K562 (cell line): Measurements from ENCODE around the gene ZNF41. TPM values are rescaled to one million over a fixed set of nuclear protein-coding genes. Genes with fewer than 3 reads are reported as not detected.

Experiments
- CBFA2T3 ChIP-seq: fragments of 450-650 bp; IDR thresholded peaks from 2 replicates; pipeline ENCODE4 v1.6.1; 2017
- HNRNPLL ChIP-seq: fragments of 200-400 bp; formaldehyde crosslinking; IDR thresholded peaks from 2 replicates; pipeline ENCODE4 v1.6.1; 2017; ENCODE audit warnings: low read length, low read depth, mild to moderate bottlenecking; ENCODE audit not compliant: poor library complexity, severe bottlenecking
- PHF8 ChIP-seq: fragments of 200-600 bp; sonication (generic); IDR thresholded peaks from 2 replicates; pipeline ENCODE4 v1.6.1; 2012; ENCODE audit warnings: mixed run types, mild to moderate bottlenecking, inconsistent platforms, low read length, moderate library complexity, borderline replicate concordance
- SIN3A ChIP-seq, 2 experiments: fragments of 150-350 bp in 1 of 2; IDR thresholded peaks; 2 replicates each; pipeline ENCODE4 v1.6.1; 2011 to 2016; ENCODE audit warnings: borderline replicate concordance in 2 of 2, low read depth in 2 of 2, low read length in 2 of 2, mild to moderate bottlenecking in 2 of 2, moderate library complexity in 2 of 2; ENCODE audit not compliant: control insufficient read depth in 1 of 2
- ZBTB40 ChIP-seq, 2 experiments: fragments of 450-650 bp in 1 of 2; sonication (generic) in 1 of 2; formaldehyde crosslinking in 1 of 2; IDR thresholded peaks; 2 replicates each; pipeline versions ENCODE4 v1.7.1 to v1.9.0; 2016 to 2022; ENCODE audit warnings: inconsistent platforms in 1 of 2, mild to moderate bottlenecking in 1 of 2, missing genetic modification reagents in 1 of 2
- ZNF699 ChIP-seq: fragments of 250-450 bp; sonication (Bioruptor Pico); IDR thresholded peaks from 2 replicates; pipeline ENCODE4 v1.8.0; 2021; ENCODE audit warnings: mild to moderate bottlenecking, moderate library complexity; ENCODE audit not compliant: insufficient replicate concordance
- ZNF740 ChIP-seq, 3 experiments: fragments of 200-800 bp in 1 of 3; sonication (Bioruptor generic) in 1 of 3; sonication (generic) in 1 of 3; formaldehyde crosslinking in 1 of 3; IDR thresholded peaks; 2 replicates each; pipeline versions ENCODE4 v1.6.1 to v1.8.0; 2016 to 2022; ENCODE audit warnings: mild to moderate bottlenecking in 2 of 3, missing compliant biosample characterization in 2 of 3, missing genetic modification characterization in 2 of 3, missing genetic modification reagents in 1 of 3
- polyA plus RNA-seq, 8 experiments: library from polyadenylated mRNA; depleted of rRNA in 4 of 8; stranded (reverse) in 5 of 8; unstranded in 3 of 8; fragments of >200 nt; fragmentation: Nextera tagmentation in 2 of 8; fragmentation: Illumina TruSeq in 1 of 8; extraction: Ambion mirVana in 2 of 8; extraction: Trizol in 1 of 8; gene quantifications; 2 replicates each; pipeline versions ENCODE4 v1.2.1 to v1.2.3, GENCODE V29; 2011 to 2014; ENCODE audit warnings: inconsistent platforms in 1 of 8, missing spikeins in 1 of 8
- total RNA-seq, 7 experiments: library from RNA; depleted of rRNA in 6 of 7; stranded (reverse); fragments of >200 nt in 6 of 7; fragmentation: Illumina TruSeq in 2 of 7; extraction: Trizol in 2 of 7; gene quantifications; 2 replicates each; pipeline versions ENCODE4 v1.2.1 to v1.2.3, GENCODE V29; 2011 to 2021; ENCODE audit warnings: low replicate concordance in 1 of 7

The ZNF41 gene
- total and polyA plus RNA-seq, 9 of the 15 experiments (the other 6 are each of a cell fraction or from before 2014, with no cell fraction given): 0.53 to 8.6 (median 6.6) TPM

DNA sequence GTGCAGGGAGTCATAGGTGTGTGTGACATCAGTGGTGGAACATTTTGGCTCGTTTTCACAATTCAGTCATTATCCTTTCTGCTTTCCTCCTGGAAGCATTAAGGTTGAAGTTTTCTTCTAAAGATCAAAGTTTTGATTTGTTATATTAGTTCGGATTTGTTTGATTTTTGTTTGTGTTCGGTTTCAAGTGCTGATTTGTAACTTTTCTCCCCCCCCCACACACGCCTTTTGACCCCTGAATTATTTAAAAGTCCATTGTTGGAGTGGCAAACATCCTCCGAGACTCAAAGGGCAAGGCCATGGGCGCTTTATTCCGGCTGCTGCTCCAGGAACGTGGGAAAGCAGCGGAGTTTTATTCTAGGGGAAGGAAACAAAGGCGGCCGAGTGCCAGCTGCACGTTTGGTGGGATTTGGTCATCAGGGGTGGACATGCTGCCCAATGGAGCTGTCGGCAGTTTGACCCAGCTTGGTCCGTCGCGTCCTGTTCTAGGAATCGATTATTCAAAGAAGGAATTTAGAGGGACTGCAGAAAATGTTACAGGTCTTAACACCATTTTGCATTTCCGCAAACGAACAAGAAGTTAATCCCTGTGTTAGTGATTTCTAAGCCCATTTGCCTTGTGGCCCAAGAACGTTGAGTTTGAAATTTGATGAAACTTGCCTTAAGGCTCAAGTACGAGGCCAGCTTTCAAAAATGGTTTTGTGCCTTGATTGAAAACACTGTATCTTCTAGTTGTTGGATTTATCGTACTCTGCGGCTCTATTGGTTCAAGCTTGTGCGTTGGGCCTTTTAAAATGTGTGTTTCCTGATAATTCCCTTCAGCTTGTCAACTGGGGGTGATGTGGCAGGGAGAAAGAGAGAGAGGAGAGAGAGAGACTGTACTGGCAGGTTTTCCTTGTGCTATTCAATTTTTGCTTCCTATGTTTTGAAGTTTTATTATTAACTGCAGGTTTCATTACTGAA lies 565 bp upstream of the ZNF41 start (continued):
- TF ChIP-seq ZBTB40 (IDR thresholded peaks at IDR 0.05): peak; percentile 3; the same call in 1 of the 2 replicates
- TF ChIP-seq ZBTB40 (CRISPR knock-in tag; IDR thresholded peaks at IDR 0.05): no peak
- peak; percentile 73 for TF ChIP-seq HNRNPLL
- peak; percentile 15; the same call in 1 of the 2 replicates for TF ChIP-seq PHF8
- TF ChIP-seq ZNF699: no peak
- TF ChIP-seq SIN3A (IDR thresholded peaks at IDR 0.05; ENCODE audit: borderline replicate concordance in 2 of 2, control insufficient read depth in 1 of 2, low read depth in 2 of 2, low read length in 2 of 2): 0 out of 4 replicates have a peak, but pooled peaks of 1 of the 2 experiments have one; percentile 0
- TF ChIP-seq ZNF740 (CRISPR knock-in tag; IDR thresholded peaks at IDR 0.05): no peak
- peak in 1 of 2 experiments; percentile 24; a peak in 1 of 4 replicates for TF ChIP-seq ZNF740 (tag; IDR thresholded peaks at IDR 0.05)
- TF ChIP-seq CBFA2T3: peak; percentile 57; the same call in 1 of the 2 replicates
